ENCODE results near the gene SUCO.
A peak's percentile ranks its signal among the peaks of the same experiment; 100 is the strongest.

SUCO gene

GRCh38 chr1:172529304-172529703 is 3.6 kb upstream of the SUCO start:
- Histone ChIP-seq H3K9ac (ENCODE audit: low read depth, low read length) (no peak overlapping the region), H3K27me3 (ENCODE audit: control insufficient read depth, insufficient read depth, low read length) (no peaks in the 10 kb centered on the region), H3K9me3 (ENCODE audit: control insufficient read depth, insufficient read depth, low read length) (no peaks in the 10 kb centered on the region), H3K4me1 (ENCODE audit: control insufficient read depth, insufficient read depth, low read length) (no peaks in the 10 kb centered on the region), H3K36me3 (ENCODE audit: control insufficient read depth, insufficient read depth, low read length) (no peaks in the 10 kb centered on the region), H3K4me3 (ENCODE audit: low read depth, low read length) (no peak overlapping the region)

DNA sequence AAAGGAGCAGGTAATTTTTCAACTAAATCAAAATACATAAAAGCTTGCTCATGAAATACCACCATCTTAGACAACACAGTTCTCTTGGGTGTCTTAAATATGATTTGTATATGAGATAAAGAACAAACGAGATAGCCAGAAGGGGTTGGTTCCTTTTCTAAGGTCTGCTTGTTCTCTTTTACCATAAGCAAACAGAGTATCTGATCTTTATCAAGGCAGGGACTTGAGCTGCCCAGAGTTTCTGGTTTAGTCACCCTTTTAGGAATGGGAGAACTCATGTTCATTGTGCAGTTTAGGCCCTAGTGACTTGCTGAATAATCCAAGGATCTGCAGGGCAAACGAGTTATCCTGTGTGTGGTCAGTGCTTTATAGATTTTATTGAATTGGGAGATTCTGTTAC is 3.0 kb upstream of the SUCO start:
- no peak overlapping the region for H3K4me3 ChIP-seq (ENCODE audit: low read depth, low read length)
- H3K9ac ChIP-seq (ENCODE audit: low read depth, low read length) = no peak overlapping the region
- no peaks in the 10 kb centered on the region for H3K27me3 ChIP-seq (ENCODE audit: control insufficient read depth, insufficient read depth, low read length)
- H3K36me3 ChIP-seq (ENCODE audit: control insufficient read depth, insufficient read depth, low read length) = no peaks in the 10 kb centered on the region
- no peaks in the 10 kb centered on the region for H3K9me3 ChIP-seq (ENCODE audit: control insufficient read depth, insufficient read depth, low read length)
- H3K4me1 ChIP-seq (ENCODE audit: control insufficient read depth, insufficient read depth, low read length) = no peaks in the 10 kb centered on the region

DNA sequence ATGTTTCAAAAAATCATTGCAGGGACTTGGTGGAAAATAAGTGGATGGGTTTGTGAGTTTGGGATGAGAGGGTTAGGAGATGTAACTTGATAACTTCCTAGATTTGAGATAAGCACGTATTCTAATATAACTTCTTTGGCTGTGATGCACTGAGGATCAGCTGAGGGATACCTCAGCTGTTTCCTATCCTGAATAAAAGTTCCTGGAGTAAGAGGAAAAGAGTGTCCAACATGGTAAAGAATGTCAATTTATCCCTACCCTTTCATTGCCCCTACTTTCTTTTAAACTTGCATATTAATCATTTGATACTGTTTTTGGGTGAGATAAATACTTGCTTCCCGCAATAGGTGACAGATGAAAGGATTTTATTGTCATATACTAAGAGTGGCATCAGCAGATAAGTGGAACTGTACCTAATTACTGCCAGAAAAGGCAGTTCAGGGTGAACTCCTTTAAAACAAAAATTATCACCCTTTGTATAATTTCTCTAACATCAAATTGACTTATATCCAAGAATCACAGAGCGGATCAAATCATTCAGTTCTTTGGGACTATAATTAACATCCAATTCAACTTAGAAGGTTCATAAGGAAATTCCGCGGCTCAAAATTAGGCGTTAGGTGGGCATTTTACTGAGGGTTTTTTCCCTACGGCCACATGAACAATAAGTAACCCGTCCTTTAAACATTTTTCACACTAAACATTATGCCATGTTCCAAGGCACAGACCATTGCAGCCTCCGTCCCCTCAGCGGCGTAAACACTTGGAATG is 1.4 kb upstream of the SUCO start:
- H3K27me3 ChIP-seq (ENCODE audit: control insufficient read depth, insufficient read depth, low read length) = no peaks in the 10 kb centered on the region
- no peaks in the 10 kb centered on the region for H3K36me3 ChIP-seq (ENCODE audit: control insufficient read depth, insufficient read depth, low read length)
- H3K4me3 ChIP-seq (ENCODE audit: low read depth, low read length) = peak overlapping the region; percentile 86
- H3K4me1 ChIP-seq (ENCODE audit: control insufficient read depth, insufficient read depth, low read length) = peaks cover 9% of the 10 kb centered on the region
- peak overlapping the region; percentile 80 for H3K9ac ChIP-seq (ENCODE audit: low read depth, low read length)
- no peaks in the 10 kb centered on the region for H3K9me3 ChIP-seq (ENCODE audit: control insufficient read depth, insufficient read depth, low read length)

- Histone ChIP-seq H3K9ac (ENCODE audit: low read depth, low read length) (peak overlapping the region; percentile 80), H3K4me3 (ENCODE audit: low read depth, low read length) (peak overlapping the region; percentile 86), H3K9me3 (ENCODE audit: control insufficient read depth, insufficient read depth, low read length) (no peaks in the 10 kb centered on the region), H3K36me3 (ENCODE audit: control insufficient read depth, insufficient read depth, low read length) (no peaks in the 10 kb centered on the region), H3K27me3 (ENCODE audit: control insufficient read depth, insufficient read depth, low read length) (no peaks in the 10 kb centered on the region), H3K4me1 (ENCODE audit: control insufficient read depth, insufficient read depth, low read length) (peaks cover 14% of the 10 kb centered on the region)
These were observed 709 bp upstream of the SUCO start for GRCh38 chr1:172532183-172532699.

DNA sequence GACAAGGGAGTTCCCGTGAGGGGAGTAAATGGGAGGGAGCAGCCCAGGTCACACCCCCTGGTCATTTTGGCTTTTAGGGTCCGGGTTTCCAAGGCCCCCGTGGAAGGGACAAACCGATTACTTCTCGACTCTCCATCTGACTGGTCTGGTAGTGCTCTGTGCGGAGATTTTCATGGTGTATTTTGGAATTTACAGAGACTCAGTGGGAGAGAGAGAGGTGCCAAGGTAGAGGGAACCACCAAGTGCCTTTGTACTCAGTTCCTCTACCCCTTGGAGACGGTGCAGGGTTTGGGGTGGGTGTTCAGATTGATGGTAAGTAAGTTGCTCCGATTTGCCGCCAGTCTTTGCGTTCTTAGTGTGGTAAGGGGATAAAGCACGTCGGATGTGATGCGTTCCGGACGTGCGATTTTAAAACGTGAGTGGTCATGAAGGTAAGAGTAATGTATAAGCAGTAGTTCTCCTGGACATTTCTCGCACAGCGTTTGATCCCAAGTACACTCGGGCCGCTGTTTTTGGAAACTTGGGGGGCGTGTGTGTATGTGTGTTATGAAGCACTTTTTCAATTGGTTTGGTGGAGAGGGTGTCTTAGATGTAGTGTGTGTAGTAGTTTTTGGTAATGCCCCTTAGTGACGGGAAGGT is 682 bp downstream of the SUCO start:
- Histone ChIP-seq H3K9me3 (ENCODE audit: control insufficient read depth, insufficient read depth, low read length) (no peaks in the 10 kb centered on the region), H3K4me1 (ENCODE audit: control insufficient read depth, insufficient read depth, low read length) (peaks cover 25% of the 10 kb centered on the region), H3K4me3 (ENCODE audit: low read depth, low read length) (peak overlapping the region; percentile 98), H3K9ac (ENCODE audit: low read depth, low read length) (peak overlapping the region; percentile 92), H3K36me3 (ENCODE audit: control insufficient read depth, insufficient read depth, low read length) (no peaks in the 10 kb centered on the region), H3K27me3 (ENCODE audit: control insufficient read depth, insufficient read depth, low read length) (no peaks in the 10 kb centered on the region)

DNA sequence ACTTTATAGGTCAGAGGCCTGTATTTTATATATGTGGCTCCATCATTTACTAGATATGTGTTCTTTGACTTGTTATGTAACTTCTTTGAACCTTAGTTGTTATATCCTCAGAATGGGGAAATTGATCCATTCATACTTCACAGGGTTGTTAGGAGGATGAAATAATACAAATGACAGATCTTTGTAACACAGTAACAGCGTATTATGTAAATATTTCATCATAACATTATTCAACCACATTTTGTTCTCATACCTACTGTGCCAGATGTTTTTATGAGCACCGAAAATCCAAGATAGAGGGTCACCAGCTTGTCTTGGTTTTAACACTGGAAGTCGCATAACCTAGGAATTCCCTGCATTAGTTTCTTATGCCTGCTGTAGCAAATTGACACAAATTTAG is 3.3 kb downstream of the SUCO start:
- H3K9ac ChIP-seq (ENCODE audit: low read depth, low read length) = no peak overlapping the region
- no peaks in the 10 kb centered on the region for H3K27me3 ChIP-seq (ENCODE audit: control insufficient read depth, insufficient read depth, low read length)
- H3K36me3 ChIP-seq (ENCODE audit: control insufficient read depth, insufficient read depth, low read length) = no peaks in the 10 kb centered on the region
- peak overlapping the region; percentile 1 for H3K4me3 ChIP-seq (ENCODE audit: low read depth, low read length)
- H3K9me3 ChIP-seq (ENCODE audit: control insufficient read depth, insufficient read depth, low read length) = no peaks in the 10 kb centered on the region
- H3K4me1 ChIP-seq (ENCODE audit: control insufficient read depth, insufficient read depth, low read length) = peaks cover 47% of the 10 kb centered on the region

- Histone ChIP-seq H3K27me3 (ENCODE audit: control insufficient read depth, insufficient read depth, low read length) (no peaks in the 10 kb centered on the region), H3K9ac (ENCODE audit: low read depth, low read length) (peak overlapping the region; percentile 1), H3K4me1 (ENCODE audit: control insufficient read depth, insufficient read depth, low read length) (peaks cover 50% of the 10 kb centered on the region), H3K9me3 (ENCODE audit: control insufficient read depth, insufficient read depth, low read length) (no peaks in the 10 kb centered on the region), H3K4me3 (ENCODE audit: low read depth, low read length) (peak overlapping the region; percentile 1), H3K36me3 (ENCODE audit: control insufficient read depth, insufficient read depth, low read length) (no peaks in the 10 kb centered on the region)
These were observed 4.4 kb downstream of the SUCO start for GRCh38 chr1:172537366-172537765.

GRCh38 chr1:172537827-172538391 is 5.0 kb downstream of the SUCO start:
- H3K9me3 ChIP-seq (ENCODE audit: control insufficient read depth, insufficient read depth, low read length) = no peaks in the 10 kb centered on the region
- peak overlapping the region; percentile 1 for H3K4me3 ChIP-seq (ENCODE audit: low read depth, low read length)
- peaks cover 50% of the 10 kb centered on the region for H3K4me1 ChIP-seq (ENCODE audit: control insufficient read depth, insufficient read depth, low read length)
- peak overlapping the region; percentile 5 for H3K9ac ChIP-seq (ENCODE audit: low read depth, low read length)
- no peaks in the 10 kb centered on the region for H3K36me3 ChIP-seq (ENCODE audit: control insufficient read depth, insufficient read depth, low read length)
- no peaks in the 10 kb centered on the region for H3K27me3 ChIP-seq (ENCODE audit: control insufficient read depth, insufficient read depth, low read length)

GRCh38 chr1:172540635-172541034 is 7.7 kb downstream of the SUCO start:
- Histone ChIP-seq H3K36me3 (ENCODE audit: control insufficient read depth, insufficient read depth, low read length) (no peaks in the 10 kb centered on the region), H3K4me1 (ENCODE audit: control insufficient read depth, insufficient read depth, low read length) (peaks cover 68% of the 10 kb centered on the region), H3K9ac (ENCODE audit: low read depth, low read length) (no peak overlapping the region), H3K9me3 (ENCODE audit: control insufficient read depth, insufficient read depth, low read length) (no peaks in the 10 kb centered on the region), H3K4me3 (ENCODE audit: low read depth, low read length) (no peak overlapping the region), H3K27me3 (ENCODE audit: control insufficient read depth, insufficient read depth, low read length) (no peaks in the 10 kb centered on the region)

DNA sequence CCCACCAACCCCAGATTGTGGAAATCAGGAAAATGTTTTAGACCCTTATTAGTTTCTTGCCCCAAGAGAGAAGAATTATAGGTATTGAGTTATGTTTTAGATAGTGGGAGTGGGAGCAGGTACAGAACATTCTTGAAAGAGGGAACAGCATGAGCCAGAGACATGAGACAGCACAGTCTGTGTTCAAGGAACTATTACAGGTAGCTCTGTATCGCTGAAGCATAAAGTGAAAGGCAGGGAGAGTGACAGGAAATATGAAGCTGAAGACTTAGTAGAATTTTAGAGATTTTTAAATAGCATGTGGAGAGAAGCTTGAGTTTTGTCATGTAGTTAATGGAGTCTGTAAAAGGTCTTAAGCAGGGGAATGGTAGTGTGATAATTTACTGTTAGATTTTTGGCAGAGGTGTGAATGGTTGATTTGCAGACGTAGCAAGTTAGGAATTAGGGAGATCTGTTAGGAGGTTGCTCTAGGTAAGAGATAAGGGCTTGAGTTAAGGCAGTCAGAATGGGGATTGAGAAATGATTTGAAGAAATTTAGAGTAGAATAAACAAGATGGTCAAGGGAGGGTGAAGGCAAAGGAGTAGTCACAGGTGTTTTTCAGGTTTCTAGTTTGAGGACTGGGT is 11.6 kb downstream of the SUCO start:
- no peaks in the 10 kb centered on the region for H3K36me3 ChIP-seq (ENCODE audit: control insufficient read depth, insufficient read depth, low read length)
- H3K4me1 ChIP-seq (ENCODE audit: control insufficient read depth, insufficient read depth, low read length) = peaks cover 41% of the 10 kb centered on the region
- no peaks in the 10 kb centered on the region for H3K27me3 ChIP-seq (ENCODE audit: control insufficient read depth, insufficient read depth, low read length)
- H3K4me3 ChIP-seq (ENCODE audit: low read depth, low read length) = no peak overlapping the region
- no peaks in the 10 kb centered on the region for H3K9me3 ChIP-seq (ENCODE audit: control insufficient read depth, insufficient read depth, low read length)
- no peak overlapping the region for H3K9ac ChIP-seq (ENCODE audit: low read depth, low read length)

DNA sequence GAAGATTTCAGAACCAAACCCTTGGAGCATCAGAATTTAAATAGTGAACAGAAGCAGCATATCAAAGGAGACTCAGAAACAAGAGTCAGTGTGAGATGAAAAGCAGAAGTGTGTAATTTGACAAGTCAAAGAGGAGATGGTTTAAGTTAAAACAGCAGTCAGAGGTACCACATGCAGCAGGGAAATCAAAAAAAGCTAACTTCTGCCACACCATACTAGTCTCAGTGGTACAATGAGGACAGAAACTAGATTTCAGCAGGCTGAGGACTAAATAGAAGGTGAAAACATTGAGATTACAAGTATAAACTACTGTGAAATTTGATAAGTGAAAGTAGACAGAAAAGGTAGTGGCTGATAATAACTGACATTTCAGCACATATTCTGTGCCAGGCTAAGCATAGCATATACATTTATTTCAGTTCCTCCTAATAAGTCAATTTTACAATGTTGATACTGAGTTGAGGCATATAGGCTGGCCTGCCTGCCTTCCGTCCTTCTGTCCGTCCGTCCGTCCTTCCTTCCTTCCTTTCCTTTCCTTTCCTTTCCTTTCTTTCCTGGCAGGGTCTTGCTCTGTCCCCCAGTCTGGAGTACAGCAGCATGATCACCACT is 12.6 kb downstream of the SUCO start:
- Histone ChIP-seq H3K27me3 (ENCODE audit: control insufficient read depth, insufficient read depth, low read length) (no peaks in the 10 kb centered on the region), H3K36me3 (ENCODE audit: control insufficient read depth, insufficient read depth, low read length) (no peaks in the 10 kb centered on the region), H3K9ac (ENCODE audit: low read depth, low read length) (no peak overlapping the region), H3K4me1 (ENCODE audit: control insufficient read depth, insufficient read depth, low read length) (peaks cover 37% of the 10 kb centered on the region), H3K4me3 (ENCODE audit: low read depth, low read length) (no peak overlapping the region), H3K9me3 (ENCODE audit: control insufficient read depth, insufficient read depth, low read length) (no peaks in the 10 kb centered on the region)

All from iPS-15b (cell line).